Mesenchymal stem cell (in vitro differentiated cells and primary cell): ENCODE data around the gene RASSF5.

Source experiments
- DNase-seq: peaks from one replicate; pipeline ENCODE4 v3.0.0-alpha.2; 2013
- H2AFZ ChIP-seq: one replicate; pipeline ENCODE4 v1.6.1; 2013; ENCODE audit warnings: low read depth, mild to moderate bottlenecking, control low read depth, inconsistent platforms, low read length, moderate library complexity
- H2AK5ac ChIP-seq: 2 replicates; pipeline ENCODE4 v1.6.1; 2013; ENCODE audit warnings: low read length, moderate library complexity, mild to moderate bottlenecking, inconsistent platforms; ENCODE audit not compliant: severe bottlenecking
- H2BK120ac ChIP-seq: one replicate; pipeline ENCODE4 v1.6.1; 2013; ENCODE audit warnings: low read depth, mild to moderate bottlenecking, inconsistent platforms, low read length, moderate library complexity
- H2BK12ac ChIP-seq, 2 experiments: one replicate each; pipeline ENCODE4 v1.6.1; 2013; ENCODE audit warnings: inconsistent platforms in 2 of 2, low read length in 2 of 2, mild to moderate bottlenecking in 2 of 2, moderate library complexity in 2 of 2, control low read depth in 1 of 2
- H2BK15ac ChIP-seq: one replicate; pipeline ENCODE4 v1.6.1; 2013; ENCODE audit warnings: mild to moderate bottlenecking, low read depth, inconsistent platforms; ENCODE audit not compliant: poor library complexity, severe bottlenecking
- H2BK5ac ChIP-seq: 2 replicates; pipeline ENCODE4 v1.6.1; 2013; ENCODE audit warnings: low read depth, mild to moderate bottlenecking, low read length, control low read depth, inconsistent platforms; ENCODE audit not compliant: poor library complexity, severe bottlenecking
- H3K14ac ChIP-seq, 2 experiments: one replicate each; pipeline ENCODE4 v1.6.1; 2013; ENCODE audit warnings: inconsistent platforms in 2 of 2, low read length in 2 of 2, control low read depth in 1 of 2, mild to moderate bottlenecking in 1 of 2, moderate library complexity in 1 of 2
- H3K18ac ChIP-seq, 2 experiments: one replicate each; pipeline ENCODE4 v1.6.1; 2013; ENCODE audit warnings: inconsistent platforms in 2 of 2, low read length in 2 of 2, control low read depth in 1 of 2, low read depth in 1 of 2, mild to moderate bottlenecking in 1 of 2
- H3K23ac ChIP-seq, 2 experiments: one replicate each; pipeline ENCODE4 v1.6.1; 2013; ENCODE audit warnings: inconsistent platforms in 2 of 2, low read length in 2 of 2, mild to moderate bottlenecking in 2 of 2, moderate library complexity in 2 of 2, control low read depth in 1 of 2
- H3K27ac ChIP-seq: 2 replicates; pipeline ENCODE4 v1.5.1; 2013; ENCODE audit warnings: mild to moderate bottlenecking, moderate library complexity, low read length, control low read depth, inconsistent platforms; ENCODE audit not compliant: poor library complexity, severe bottlenecking
- H3K27me3 ChIP-seq, 2 experiments: 2 replicates each; pipeline versions ENCODE4 v1.6.1 to v1.7.0; 2013; ENCODE audit warnings: low read length in 2 of 2, mild to moderate bottlenecking in 2 of 2, moderate library complexity in 2 of 2, control low read depth in 1 of 2, inconsistent platforms in 1 of 2; ENCODE audit not compliant: control insufficient read depth in 1 of 2, insufficient read depth in 1 of 2
- H3K36me3 ChIP-seq, 2 experiments: 2 replicates each; pipeline versions ENCODE4 v1.6.1 to v1.7.0; 2013; ENCODE audit warnings: low read length in 2 of 2, control low read depth in 1 of 2, inconsistent platforms in 1 of 2, low read depth in 1 of 2, mild to moderate bottlenecking in 1 of 2; ENCODE audit not compliant: insufficient read depth in 2 of 2, control insufficient read depth in 1 of 2
- H3K4ac ChIP-seq, 2 experiments: one replicate each; pipeline ENCODE4 v1.6.1; 2013; ENCODE audit warnings: inconsistent platforms in 2 of 2, low read length in 2 of 2, mild to moderate bottlenecking in 2 of 2, moderate library complexity in 2 of 2, control low read depth in 1 of 2, low read depth in 1 of 2
- H3K4me1 ChIP-seq: 2 replicates; pipeline ENCODE4 v1.6.1; 2013; ENCODE audit warnings: low read depth, low read length, control low read depth; ENCODE audit not compliant: control insufficient read depth, insufficient read depth
- H3K4me2 ChIP-seq: 2 replicates; pipeline ENCODE4 v1.6.1; 2013; ENCODE audit warnings: low read length, mild to moderate bottlenecking, inconsistent platforms; ENCODE audit not compliant: poor library complexity, severe bottlenecking
- H3K4me3 ChIP-seq, 2 experiments: 2 replicates each; pipeline versions ENCODE4 v1.5.1 to v1.7.0; 2013; ENCODE audit warnings: low read length in 2 of 2, mild to moderate bottlenecking in 2 of 2, control low read depth in 1 of 2, low read depth in 1 of 2; ENCODE audit not compliant: insufficient read depth in 1 of 2
- H3K79me1 ChIP-seq: replicated peaks from 2 replicates; pipeline ENCODE4 v1.6.1; 2013; ENCODE audit warnings: mild to moderate bottlenecking, control low read depth, low read length, inconsistent platforms; ENCODE audit not compliant: poor library complexity, severe bottlenecking
- H3K9ac ChIP-seq: 2 replicates; pipeline ENCODE4 v1.7.0; 2013; ENCODE audit warnings: mild to moderate bottlenecking, low read length, moderate library complexity
- H3K9me3 ChIP-seq: 2 replicates; pipeline ENCODE4 v1.7.0; 2013; ENCODE audit warnings: mild to moderate bottlenecking, low read length; ENCODE audit not compliant: control insufficient read depth
- H4K8ac ChIP-seq: one replicate; pipeline ENCODE4 v1.6.1; 2013; ENCODE audit warnings: inconsistent platforms, mild to moderate bottlenecking, low read length, moderate library complexity
- H4K91ac ChIP-seq: one replicate; pipeline ENCODE4 v1.6.1; 2013; ENCODE audit warnings: mild to moderate bottlenecking, low read length, inconsistent platforms
- whole genome bisulfite sequencing: methylation state at CpG from one replicate; pipeline ENCODE4 v1.1.7; 2013; ENCODE audit warnings: mixed read lengths; 5-methylcytosine and 5-hydroxymethylcytosine counted together

RASSF5 gene

GRCh38 chr1:206509612-206510257, 2.4 kb downstream of the RASSF5 start:
- no peak for DNase-seq
- H3K4ac ChIP-seq = no peak overlapping the region
- H3K9me3 ChIP-seq = no peaks in the 10 kb centered on the region
- H3K36me3 ChIP-seq = no peaks in the 10 kb centered on the region
- peak overlapping the region in 1 of 2 experiments; percentile 81 for H3K4me3 ChIP-seq
- no peak overlapping the region for H2BK5ac ChIP-seq
- no peaks in the 10 kb centered on the region for H3K79me1 ChIP-seq
- H2BK12ac ChIP-seq = no peak overlapping the region
- no peak overlapping the region for H3K27ac ChIP-seq
- peaks cover 0 to 81% of the 10 kb centered on the region in 2 experiments for H3K27me3 ChIP-seq
- no peak overlapping the region for H3K18ac ChIP-seq
- no peak overlapping the region for H4K8ac ChIP-seq
- H2AK5ac ChIP-seq = no peak overlapping the region
- no peak overlapping the region for H2BK15ac ChIP-seq
- H2BK120ac ChIP-seq = no peak overlapping the region
- peak overlapping the region; percentile 75 for H3K9ac ChIP-seq
- no peak overlapping the region for H4K91ac ChIP-seq
- peaks cover 21% of the 10 kb centered on the region for H3K4me1 ChIP-seq
- H3K4me2 ChIP-seq = no peak overlapping the region
- 90% methylated on average over 12 of the region's 12 CpGs for WGBS
- no peak overlapping the region for H3K23ac ChIP-seq
- H3K14ac ChIP-seq = no peak overlapping the region
- H2AFZ ChIP-seq = no peak overlapping the region

- Histone ChIP-seq H3K27me3 (peaks cover 0 to 82% of the 10 kb centered on the region in 2 experiments), H3K27ac (no peak overlapping the region), H3K9ac (no peak overlapping the region), H2BK15ac (no peak overlapping the region), H2AFZ (no peak overlapping the region), H2BK120ac (no peak overlapping the region), H3K23ac (no peak overlapping the region), H2AK5ac (no peak overlapping the region), H4K91ac (no peak overlapping the region), H3K4me1 (peaks cover 21% of the 10 kb centered on the region), H3K4me3 (no peak overlapping the region), H3K36me3 (no peaks in the 10 kb centered on the region), H3K4ac (no peak overlapping the region), H3K9me3 (no peaks in the 10 kb centered on the region), H2BK5ac (no peak overlapping the region), H3K4me2 (no peak overlapping the region), H3K79me1 (no peaks in the 10 kb centered on the region), H3K18ac (no peak overlapping the region), H3K14ac (no peak overlapping the region), H2BK12ac (no peak overlapping the region), H4K8ac (no peak overlapping the region)
- no peak for DNase-seq
- 83% methylated on average over 5 of the region's 5 CpGs for WGBS
These were observed 3.0 kb downstream of the RASSF5 start for GRCh38 chr1:206510371-206510770.

GRCh38 chr1:206511362-206512057, 4.2 kb downstream of the RASSF5 start:
- H2BK120ac ChIP-seq = no peak overlapping the region
- no peak overlapping the region for H4K8ac ChIP-seq
- H3K18ac ChIP-seq = no peak overlapping the region
- H3K4me1 ChIP-seq = peaks cover 21% of the 10 kb centered on the region
- H3K27ac ChIP-seq = no peak overlapping the region
- H3K23ac ChIP-seq = no peak overlapping the region
- no peak overlapping the region for H3K4me2 ChIP-seq
- no peak overlapping the region for H2AFZ ChIP-seq
- H3K9me3 ChIP-seq = no peaks in the 10 kb centered on the region
- H3K9ac ChIP-seq = peak overlapping the region; percentile 73
- H2BK15ac ChIP-seq = no peak overlapping the region
- H2AK5ac ChIP-seq = no peak overlapping the region
- 83% methylated on average over 14 of the region's 14 CpGs for WGBS
- DNase-seq = no peak
- H3K4ac ChIP-seq = no peak overlapping the region
- H3K4me3 ChIP-seq = no peak overlapping the region
- H2BK12ac ChIP-seq = no peak overlapping the region
- H2BK5ac ChIP-seq = no peak overlapping the region
- no peak overlapping the region for H3K14ac ChIP-seq
- H3K27me3 ChIP-seq = peaks cover 0 to 74% of the 10 kb centered on the region in 2 experiments
- no peak overlapping the region for H4K91ac ChIP-seq
- no peaks in the 10 kb centered on the region for H3K36me3 ChIP-seq
- no peaks in the 10 kb centered on the region for H3K79me1 ChIP-seq

DNA sequence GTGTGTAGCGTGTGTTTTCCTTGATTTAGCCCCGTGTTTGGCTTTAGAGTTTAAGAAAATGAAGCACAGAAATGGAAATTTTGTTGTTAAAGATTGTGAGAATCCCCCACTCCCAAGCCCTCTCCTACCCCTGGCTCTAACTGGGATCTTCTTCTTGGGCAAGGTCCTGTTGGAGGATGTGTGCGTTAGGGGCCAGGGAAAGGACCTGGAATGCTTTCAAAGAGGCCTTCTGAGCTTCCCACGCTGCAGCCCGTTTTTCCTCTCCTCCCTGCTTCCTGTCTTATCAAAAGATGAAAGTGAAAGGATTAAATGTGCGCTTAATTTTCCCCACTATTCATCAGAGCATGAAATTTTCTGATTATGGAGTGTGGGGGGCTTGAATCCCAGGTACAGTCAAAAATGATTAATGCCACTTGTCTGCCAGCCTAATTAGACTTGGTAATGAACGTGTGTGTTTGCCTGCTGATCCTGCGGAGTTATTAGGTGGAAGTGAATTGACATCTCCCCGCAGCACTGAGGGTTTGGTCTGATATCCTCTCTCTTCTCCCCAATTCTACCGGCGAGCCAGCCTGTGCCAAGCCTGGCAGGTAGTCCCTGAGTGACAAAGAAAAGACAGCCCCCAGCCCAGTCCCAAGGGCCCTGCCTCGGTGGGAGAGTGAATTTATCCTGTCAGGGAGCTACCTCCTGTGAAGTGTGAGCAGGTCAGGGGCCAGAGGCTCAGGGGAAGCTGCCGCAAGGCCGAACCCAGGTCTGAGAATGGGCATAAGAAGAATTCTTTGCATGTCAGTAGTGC, 4.9 kb downstream of the RASSF5 start:
- Histone ChIP-seq H3K4me1 (peaks cover 15% of the 10 kb centered on the region), H3K14ac (no peak overlapping the region), H4K91ac (no peak overlapping the region), H3K79me1 (no peaks in the 10 kb centered on the region), H2AK5ac (no peak overlapping the region), H3K23ac (no peak overlapping the region), H3K36me3 (no peaks in the 10 kb centered on the region), H2AFZ (no peak overlapping the region), H3K4me2 (no peak overlapping the region), H2BK120ac (no peak overlapping the region), H3K27ac (no peak overlapping the region), H3K4ac (no peak overlapping the region), H2BK12ac (no peak overlapping the region), H3K9ac (peak overlapping the region; percentile 73), H3K4me3 (peak overlapping the region in 1 of 2 experiments; percentile 65), H2BK15ac (no peak overlapping the region), H3K9me3 (no peaks in the 10 kb centered on the region), H4K8ac (no peak overlapping the region), H2BK5ac (no peak overlapping the region), H3K18ac (no peak overlapping the region), H3K27me3 (peaks cover 0 to 75% of the 10 kb centered on the region in 2 experiments)
- DNase-seq = no peak
- WGBS = 78% methylated on average over 9 of the region's 14 CpGs
